K562 (cell line): ENCODE data around the gene SUPT3H. TPM values are rescaled to one million over a fixed set of nuclear protein-coding genes. Genes with fewer than 3 reads are reported as not detected.

Experiments
- ETV5 ChIP-seq: sonication (generic); formaldehyde crosslinking; IDR thresholded peaks from 2 replicates; pipeline ENCODE4 v1.4.0; 2020; ENCODE audit warnings: low read depth, mild to moderate bottlenecking, missing genetic modification reagents
- polyA plus RNA-seq, 8 experiments: library from polyadenylated mRNA; depleted of rRNA in 4 of 8; stranded (reverse) in 5 of 8; unstranded in 3 of 8; fragments of >200 nt; fragmentation: Nextera tagmentation in 2 of 8; fragmentation: Illumina TruSeq in 1 of 8; extraction: Ambion mirVana in 2 of 8; extraction: Trizol in 1 of 8; gene quantifications; 2 replicates each; pipeline versions ENCODE4 v1.2.1 to v1.2.3, GENCODE V29; 2011 to 2014; ENCODE audit warnings: inconsistent platforms in 1 of 8, missing spikeins in 1 of 8
- total RNA-seq, 7 experiments: library from RNA; depleted of rRNA in 6 of 7; stranded (reverse); fragments of >200 nt in 6 of 7; fragmentation: Illumina TruSeq in 2 of 7; extraction: Trizol in 2 of 7; gene quantifications; 2 replicates each; pipeline versions ENCODE4 v1.2.1 to v1.2.3, GENCODE V29; 2011 to 2021; ENCODE audit warnings: low replicate concordance in 1 of 7
- TF ChIP-seq, protein P1 (sequence below), 2 experiments: fragments of 450-650 bp in 1 of 2; sonication (generic) in 1 of 2; formaldehyde crosslinking in 1 of 2; IDR thresholded peaks; 2 replicates each; pipeline versions ENCODE4 v1.7.1 to v1.9.0; 2016 to 2022; ENCODE audit warnings: inconsistent platforms in 1 of 2, mild to moderate bottlenecking in 1 of 2, missing genetic modification reagents in 1 of 2

SUPT3H gene
- total and polyA plus RNA-seq, 9 of the 15 experiments (the other 6 are each of a cell fraction or from before 2014, with no cell fraction given), result 7.2 to 16.3 (median 11.9) TPM

- TF ChIP-seq, protein P1, sequence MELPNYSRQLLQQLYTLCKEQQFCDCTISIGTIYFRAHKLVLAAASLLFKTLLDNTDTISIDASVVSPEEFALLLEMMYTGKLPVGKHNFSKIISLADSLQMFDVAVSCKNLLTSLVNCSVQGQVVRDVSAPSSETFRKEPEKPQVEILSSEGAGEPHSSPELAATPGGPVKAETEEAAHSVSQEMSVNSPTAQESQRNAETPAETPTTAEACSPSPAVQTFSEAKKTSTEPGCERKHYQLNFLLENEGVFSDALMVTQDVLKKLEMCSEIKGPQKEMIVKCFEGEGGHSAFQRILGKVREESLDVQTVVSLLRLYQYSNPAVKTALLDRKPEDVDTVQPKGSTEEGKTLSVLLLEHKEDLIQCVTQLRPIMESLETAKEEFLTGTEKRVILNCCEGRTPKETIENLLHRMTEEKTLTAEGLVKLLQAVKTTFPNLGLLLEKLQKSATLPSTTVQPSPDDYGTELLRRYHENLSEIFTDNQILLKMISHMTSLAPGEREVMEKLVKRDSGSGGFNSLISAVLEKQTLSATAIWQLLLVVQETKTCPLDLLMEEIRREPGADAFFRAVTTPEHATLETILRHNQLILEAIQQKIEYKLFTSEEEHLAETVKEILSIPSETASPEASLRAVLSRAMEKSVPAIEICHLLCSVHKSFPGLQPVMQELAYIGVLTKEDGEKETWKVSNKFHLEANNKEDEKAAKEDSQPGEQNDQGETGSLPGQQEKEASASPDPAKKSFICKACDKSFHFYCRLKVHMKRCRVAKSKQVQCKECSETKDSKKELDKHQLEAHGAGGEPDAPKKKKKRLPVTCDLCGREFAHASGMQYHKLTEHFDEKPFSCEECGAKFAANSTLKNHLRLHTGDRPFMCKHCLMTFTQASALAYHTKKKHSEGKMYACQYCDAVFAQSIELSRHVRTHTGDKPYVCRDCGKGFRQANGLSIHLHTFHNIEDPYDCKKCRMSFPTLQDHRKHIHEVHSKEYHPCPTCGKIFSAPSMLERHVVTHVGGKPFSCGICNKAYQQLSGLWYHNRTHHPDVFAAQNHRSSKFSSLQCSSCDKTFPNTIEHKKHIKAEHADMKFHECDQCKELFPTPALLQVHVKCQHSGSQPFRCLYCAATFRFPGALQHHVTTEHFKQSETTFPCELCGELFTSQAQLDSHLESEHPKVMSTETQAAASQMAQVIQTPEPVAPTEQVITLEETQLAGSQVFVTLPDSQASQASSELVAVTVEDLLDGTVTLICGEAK (IDR thresholded peaks at IDR 0.05), result no peak
- TF ChIP-seq, protein P1 (CRISPR knock-in tag; IDR thresholded peaks at IDR 0.05), result no peak
- TF ChIP-seq ETV5 (CRISPR knock-in tag), result no peak
- TF ChIP-seq, all 486 proteins: peak for 0
Measured at GRCh38 chr6:44826025-44826676, 551.6 kb downstream of the SUPT3H start (continued).
